ENCODE results near the gene GRAP2.

GRAP2 gene

GRCh38 chr22:39925909-39926679 lies 25.2 kb downstream of the GRAP2 start:
- H3K4me1 ChIP-seq (ENCODE audit: control insufficient read depth, insufficient read depth, low read length) = peaks cover 6% of the 10 kb centered on the region
- no peak overlapping the region for H3K27ac ChIP-seq (ENCODE audit: low read depth, low read length)
- no peaks in the 10 kb centered on the region for H3K36me3 ChIP-seq (ENCODE audit: control insufficient read depth, insufficient read depth, low read length)
- no peak overlapping the region for H3K4me3 ChIP-seq (ENCODE audit: low read depth, low read length)
- no peak overlapping the region for H3K9ac ChIP-seq (ENCODE audit: low read length)
- no peaks in the 10 kb centered on the region for H3K9me3 ChIP-seq (ENCODE audit: control insufficient read depth, insufficient read depth, low read depth, low read length)
- H3K27me3 ChIP-seq (ENCODE audit: control insufficient read depth, insufficient read depth, low read length) = no peaks in the 10 kb centered on the region

- H3K4me3 ChIP-seq (ENCODE audit: low read depth, low read length) = no peak overlapping the region
- no peaks in the 10 kb centered on the region for H3K9me3 ChIP-seq (ENCODE audit: control insufficient read depth, insufficient read depth, low read depth, low read length)
- no peaks in the 10 kb centered on the region for H3K36me3 ChIP-seq (ENCODE audit: control insufficient read depth, insufficient read depth, low read length)
- no peaks in the 10 kb centered on the region for H3K27me3 ChIP-seq (ENCODE audit: control insufficient read depth, insufficient read depth, low read length)
- no peak overlapping the region for H3K9ac ChIP-seq (ENCODE audit: low read length)
- no peak overlapping the region for H3K27ac ChIP-seq (ENCODE audit: low read depth, low read length)
- H3K4me1 ChIP-seq (ENCODE audit: control insufficient read depth, insufficient read depth, low read length) = peaks cover 6% of the 10 kb centered on the region
These were observed 25.9 kb downstream of the GRAP2 start for GRCh38 chr22:39926753-39927152.

GRCh38 chr22:39927544-39927943 lies 26.7 kb downstream of the GRAP2 start:
- Histone ChIP-seq H3K27me3 (ENCODE audit: control insufficient read depth, insufficient read depth, low read length) (no peaks in the 10 kb centered on the region), H3K4me1 (ENCODE audit: control insufficient read depth, insufficient read depth, low read length) (peaks cover 6% of the 10 kb centered on the region), H3K36me3 (ENCODE audit: control insufficient read depth, insufficient read depth, low read length) (no peaks in the 10 kb centered on the region), H3K9ac (ENCODE audit: low read length) (no peak overlapping the region), H3K9me3 (ENCODE audit: control insufficient read depth, insufficient read depth, low read depth, low read length) (no peaks in the 10 kb centered on the region), H3K4me3 (ENCODE audit: low read depth, low read length) (no peak overlapping the region), H3K27ac (ENCODE audit: low read depth, low read length) (no peak overlapping the region)

GRCh38 chr22:39928536-39929520 lies 27.9 kb downstream of the GRAP2 start:
- Histone ChIP-seq H3K9me3 (ENCODE audit: control insufficient read depth, insufficient read depth, low read depth, low read length) (no peaks in the 10 kb centered on the region), H3K4me1 (ENCODE audit: control insufficient read depth, insufficient read depth, low read length) (peaks cover 14% of the 10 kb centered on the region), H3K9ac (ENCODE audit: low read length) (no peak overlapping the region), H3K27me3 (ENCODE audit: control insufficient read depth, insufficient read depth, low read length) (no peaks in the 10 kb centered on the region), H3K27ac (ENCODE audit: low read depth, low read length) (no peak overlapping the region), H3K4me3 (ENCODE audit: low read depth, low read length) (no peak overlapping the region), H3K36me3 (ENCODE audit: control insufficient read depth, insufficient read depth, low read length) (no peaks in the 10 kb centered on the region)

- Histone ChIP-seq H3K27ac (ENCODE audit: low read depth, low read length) (no peak overlapping the region), H3K27me3 (ENCODE audit: control insufficient read depth, insufficient read depth, low read length) (no peaks in the 10 kb centered on the region), H3K4me1 (ENCODE audit: control insufficient read depth, insufficient read depth, low read length) (peaks cover 28% of the 10 kb centered on the region), H3K4me3 (ENCODE audit: low read depth, low read length) (no peak overlapping the region), H3K9ac (ENCODE audit: low read length) (no peak overlapping the region), H3K9me3 (ENCODE audit: control insufficient read depth, insufficient read depth, low read depth, low read length) (no peaks in the 10 kb centered on the region), H3K36me3 (ENCODE audit: control insufficient read depth, insufficient read depth, low read length) (no peaks in the 10 kb centered on the region)
These were observed 30.4 kb downstream of the GRAP2 start for GRCh38 chr22:39931251-39931650.

GRCh38 chr22:39932166-39932565 lies 31.3 kb downstream of the GRAP2 start:
- Histone ChIP-seq H3K4me3 (ENCODE audit: low read depth, low read length) (no peak overlapping the region), H3K9me3 (ENCODE audit: control insufficient read depth, insufficient read depth, low read depth, low read length) (no peaks in the 10 kb centered on the region), H3K36me3 (ENCODE audit: control insufficient read depth, insufficient read depth, low read length) (no peaks in the 10 kb centered on the region), H3K9ac (ENCODE audit: low read length) (no peak overlapping the region), H3K4me1 (ENCODE audit: control insufficient read depth, insufficient read depth, low read length) (peaks cover 25% of the 10 kb centered on the region), H3K27me3 (ENCODE audit: control insufficient read depth, insufficient read depth, low read length) (no peaks in the 10 kb centered on the region), H3K27ac (ENCODE audit: low read depth, low read length) (no peak overlapping the region)

GRCh38 chr22:39932918-39933649 lies 32.2 kb downstream of the GRAP2 start:
- Histone ChIP-seq H3K27ac (ENCODE audit: low read depth, low read length) (no peak overlapping the region), H3K9me3 (ENCODE audit: control insufficient read depth, insufficient read depth, low read depth, low read length) (no peaks in the 10 kb centered on the region), H3K4me1 (ENCODE audit: control insufficient read depth, insufficient read depth, low read length) (peaks cover 22% of the 10 kb centered on the region), H3K36me3 (ENCODE audit: control insufficient read depth, insufficient read depth, low read length) (no peaks in the 10 kb centered on the region), H3K27me3 (ENCODE audit: control insufficient read depth, insufficient read depth, low read length) (no peaks in the 10 kb centered on the region), H3K9ac (ENCODE audit: low read length) (no peak overlapping the region), H3K4me3 (ENCODE audit: low read depth, low read length) (no peak overlapping the region)

GRCh38 chr22:39933741-39934140 lies 32.9 kb downstream of the GRAP2 start:
- H3K9me3 ChIP-seq (ENCODE audit: control insufficient read depth, insufficient read depth, low read depth, low read length) = no peaks in the 10 kb centered on the region
- no peaks in the 10 kb centered on the region for H3K36me3 ChIP-seq (ENCODE audit: control insufficient read depth, insufficient read depth, low read length)
- no peak overlapping the region for H3K9ac ChIP-seq (ENCODE audit: low read length)
- no peak overlapping the region for H3K27ac ChIP-seq (ENCODE audit: low read depth, low read length)
- H3K27me3 ChIP-seq (ENCODE audit: control insufficient read depth, insufficient read depth, low read length) = no peaks in the 10 kb centered on the region
- peaks cover 22% of the 10 kb centered on the region for H3K4me1 ChIP-seq (ENCODE audit: control insufficient read depth, insufficient read depth, low read length)
- no peak overlapping the region for H3K4me3 ChIP-seq (ENCODE audit: low read depth, low read length)

- no peak overlapping the region for H3K27ac ChIP-seq (ENCODE audit: low read depth, low read length)
- H3K27me3 ChIP-seq (ENCODE audit: control insufficient read depth, insufficient read depth, low read length) = no peaks in the 10 kb centered on the region
- H3K4me1 ChIP-seq (ENCODE audit: control insufficient read depth, insufficient read depth, low read length) = peaks cover 22% of the 10 kb centered on the region
- H3K9me3 ChIP-seq (ENCODE audit: control insufficient read depth, insufficient read depth, low read depth, low read length) = no peaks in the 10 kb centered on the region
- H3K36me3 ChIP-seq (ENCODE audit: control insufficient read depth, insufficient read depth, low read length) = no peaks in the 10 kb centered on the region
- H3K9ac ChIP-seq (ENCODE audit: low read length) = no peak overlapping the region
- no peak overlapping the region for H3K4me3 ChIP-seq (ENCODE audit: low read depth, low read length)
These were observed 34.2 kb downstream of the GRAP2 start for GRCh38 chr22:39935116-39935515.

GRCh38 chr22:39935612-39936011 lies 34.7 kb downstream of the GRAP2 start:
- Histone ChIP-seq H3K27ac (ENCODE audit: low read depth, low read length) (no peak overlapping the region), H3K9ac (ENCODE audit: low read length) (no peak overlapping the region), H3K36me3 (ENCODE audit: control insufficient read depth, insufficient read depth, low read length) (no peaks in the 10 kb centered on the region), H3K4me3 (ENCODE audit: low read depth, low read length) (no peak overlapping the region), H3K9me3 (ENCODE audit: control insufficient read depth, insufficient read depth, low read depth, low read length) (no peaks in the 10 kb centered on the region), H3K27me3 (ENCODE audit: control insufficient read depth, insufficient read depth, low read length) (no peaks in the 10 kb centered on the region), H3K4me1 (ENCODE audit: control insufficient read depth, insufficient read depth, low read length) (peaks cover 25% of the 10 kb centered on the region)

Measured in HUES6 (cell line).